Measurements from ENCODE around the gene ST6GALNAC4.

- TF ChIP-seq, protein P1, sequence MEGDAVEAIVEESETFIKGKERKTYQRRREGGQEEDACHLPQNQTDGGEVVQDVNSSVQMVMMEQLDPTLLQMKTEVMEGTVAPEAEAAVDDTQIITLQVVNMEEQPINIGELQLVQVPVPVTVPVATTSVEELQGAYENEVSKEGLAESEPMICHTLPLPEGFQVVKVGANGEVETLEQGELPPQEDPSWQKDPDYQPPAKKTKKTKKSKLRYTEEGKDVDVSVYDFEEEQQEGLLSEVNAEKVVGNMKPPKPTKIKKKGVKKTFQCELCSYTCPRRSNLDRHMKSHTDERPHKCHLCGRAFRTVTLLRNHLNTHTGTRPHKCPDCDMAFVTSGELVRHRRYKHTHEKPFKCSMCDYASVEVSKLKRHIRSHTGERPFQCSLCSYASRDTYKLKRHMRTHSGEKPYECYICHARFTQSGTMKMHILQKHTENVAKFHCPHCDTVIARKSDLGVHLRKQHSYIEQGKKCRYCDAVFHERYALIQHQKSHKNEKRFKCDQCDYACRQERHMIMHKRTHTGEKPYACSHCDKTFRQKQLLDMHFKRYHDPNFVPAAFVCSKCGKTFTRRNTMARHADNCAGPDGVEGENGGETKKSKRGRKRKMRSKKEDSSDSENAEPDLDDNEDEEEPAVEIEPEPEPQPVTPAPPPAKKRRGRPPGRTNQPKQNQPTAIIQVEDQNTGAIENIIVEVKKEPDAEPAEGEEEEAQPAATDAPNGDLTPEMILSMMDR (IDR thresholded peaks at IDR 0.05), result no peak
- TF ChIP-seq EP300 (IDR thresholded peaks at IDR 0.05; ENCODE audit: low read depth), result no peak
Observed at GRCh38 chr9:127899128-127899943, 17.5 kb downstream of the ST6GALNAC4 start, which contains the start of gene ST6GALNAC6.

Measured in transverse colon (tissue), 3 donors.